Fibroblast of the aortic adventitia (primary cell): Measurements from ENCODE around the gene ACSL3. TPM values are rescaled to one million over a fixed set of nuclear protein-coding genes. Genes with fewer than 3 reads are reported as not detected.

Experiments
- DNase-seq: peaks from one replicate; pipeline ENCODE4 v3.0.0-alpha.2; 2010; ENCODE audit warnings: low read depth
- H3K4me3 ChIP-seq: 2 replicates; pipeline ENCODE4 v1.5.1; 2011; ENCODE audit warnings: low read depth, mild to moderate bottlenecking, control low read depth, low read length, moderate library complexity
- CTCF ChIP-seq: IDR thresholded peaks from 2 replicates; pipeline ENCODE4 v1.5.1; 2011; ENCODE audit warnings: mild to moderate bottlenecking, low read length, control low read depth, inconsistent platforms; ENCODE audit not compliant: insufficient read depth
- total RNA-seq: library from RNA; depleted of rRNA; stranded (reverse); fragments of >200 nt; gene quantifications from 2 replicates; pipeline ENCODE4 v1.2.3, GENCODE V29; 2012; ENCODE audit warnings: low replicate concordance

The ACSL3 gene
- 88.5 and 94.0 TPM in 2 replicates for total RNA-seq

- H3K4me3 ChIP-seq, result peak within 1 kb of the TSS; percentile 91
- TF ChIP-seq CTCF, result no peak
- DNase-seq, result peak; percentile 85
Observed at GRCh38 chr2:222860740-222861410, at the start of gene ACSL3. ACSL3 (plus strand) TSS chr2:222861036; CDS start chr2:222908773, 47,737 bp downstream.

GRCh38 chr2:222811828-222812227 is 49.0 kb upstream of the ACSL3 start:
- H3K4me3 ChIP-seq, result no peak overlapping the region
- no peak for TF ChIP-seq CTCF
- no peak for DNase-seq

- DNase-seq, result no peak
- TF ChIP-seq CTCF, result no peak
- H3K4me3 ChIP-seq, result no peak overlapping the region
Observed at GRCh38 chr2:222813177-222813843, 47.5 kb upstream of the ACSL3 start.

GRCh38 chr2:222819722-222820333 is 41.0 kb upstream of the ACSL3 start:
- H3K4me3 ChIP-seq, result no peak overlapping the region
- peak; percentile 75 for DNase-seq
- no peak for TF ChIP-seq CTCF

GRCh38 chr2:222823183-222823930 is 37.5 kb upstream of the ACSL3 start:
- DNase-seq, result peak; percentile 15
- no peak overlapping the region for H3K4me3 ChIP-seq
- TF ChIP-seq CTCF, result no peak

- no peak for TF ChIP-seq CTCF
- no peak overlapping the region for H3K4me3 ChIP-seq
- no peak for DNase-seq
Observed at GRCh38 chr2:222825031-222825430, 35.8 kb upstream of the ACSL3 start.
